Neural progenitor cell (in vitro differentiated cells): ENCODE measurements around the gene BOK. TPM values are rescaled to one million over a fixed set of nuclear protein-coding genes. Genes with fewer than 3 reads are reported as not detected.

Experiments used
- DNase-seq: peaks from one replicate; pipeline ENCODE4 v3.0.0-alpha.2; 2016; ENCODE audit warnings: low spot score
- H2AFZ ChIP-seq: fragments of 200-600 bp; sonication (generic); replicated peaks from 2 replicates; pipeline ENCODE4 v1.6.1; 2016; ENCODE audit warnings: antibody characterized with exemption
- H3F3A ChIP-seq: fragments of 200-600 bp; sonication (generic); 2 replicates; pipeline ENCODE4 v1.6.1; 2016; ENCODE audit warnings: antibody characterized with exemption, low read depth
- H3K27ac ChIP-seq: fragments of 200-600 bp; sonication (generic); 2 replicates; pipeline ENCODE4 v1.5.1; 2016; ENCODE audit warnings: mild to moderate bottlenecking
- H3K27me3 ChIP-seq: fragments of 200-600 bp; sonication (generic); 2 replicates; pipeline ENCODE4 v1.6.1; 2016; ENCODE audit warnings: mild to moderate bottlenecking, moderate library complexity
- H3K36me3 ChIP-seq: fragments of 200-600 bp; sonication (generic); 2 replicates; pipeline ENCODE4 v1.5.1; 2016
- H3K4me1 ChIP-seq: fragments of 200-600 bp; sonication (generic); 2 replicates; pipeline ENCODE4 v1.6.1; 2016; ENCODE audit warnings: mixed run types
- H3K4me2 ChIP-seq: fragments of 200-600 bp; sonication (generic); 2 replicates; pipeline ENCODE4 v1.6.1; 2016
- H3K4me3 ChIP-seq: fragments of 200-600 bp; sonication (generic); 2 replicates; pipeline ENCODE4 v1.5.1; 2016
- H3K79me2 ChIP-seq: fragments of 200-600 bp; sonication (generic); 2 replicates; pipeline ENCODE4 v1.6.1; 2016; ENCODE audit warnings: low read depth
- H3K9ac ChIP-seq: fragments of 200-600 bp; sonication (generic); 2 replicates; pipeline ENCODE4 v1.6.1; 2016
- H3K9me3 ChIP-seq: fragments of 200-600 bp; sonication (generic); 2 replicates; pipeline ENCODE4 v1.5.1; 2016; ENCODE audit warnings: low read depth
- H4K20me1 ChIP-seq: fragments of 200-600 bp; sonication (generic); 2 replicates; pipeline ENCODE4 v1.6.1; 2016; ENCODE audit warnings: low read depth
- H3K27ac Mint-ChIP-seq: 3 replicates; pipeline ENCODE4 v1.8.0; 2021; ENCODE audit warnings: mixed read lengths
- H3K27me3 Mint-ChIP-seq: 2 replicates; pipeline ENCODE4 v1.8.0; 2022; ENCODE audit warnings: low read depth, mild to moderate bottlenecking, inconsistent platforms, moderate library complexity, mixed read lengths; ENCODE audit not compliant: insufficient read depth
- H3K36me3 Mint-ChIP-seq: 3 replicates; pipeline ENCODE4 v1.8.0; 2021; ENCODE audit warnings: mixed read lengths
- H3K4me1 Mint-ChIP-seq: 3 replicates; pipeline ENCODE4 v1.8.0; 2021; ENCODE audit warnings: mixed read lengths
- H3K4me3 Mint-ChIP-seq: 3 replicates; pipeline ENCODE4 v1.8.0; 2021; ENCODE audit warnings: mild to moderate bottlenecking, moderate library complexity, mixed read lengths
- H3K9me3 Mint-ChIP-seq: 3 replicates; pipeline ENCODE4 v1.8.0; 2020; ENCODE audit warnings: mixed read lengths
- EZH2 ChIP-seq: fragments of 200-600 bp; sonication (generic); IDR thresholded peaks from 2 replicates; pipeline ENCODE4 v1.6.1; 2017; ENCODE audit warnings: antibody characterized with exemption, mild to moderate bottlenecking, moderate library complexity
- EZH2phosphoT487 ChIP-seq: fragments of 200-600 bp; sonication (generic); IDR thresholded peaks from 2 replicates; pipeline ENCODE4 v1.6.1; 2017; ENCODE audit warnings: antibody characterized with exemption
- total RNA-seq: library from RNA; depleted of rRNA; stranded (reverse); fragments of >200 nt; gene quantifications from 2 replicates; pipeline ENCODE4 v1.2.3, GENCODE V29; 2015; ENCODE audit warnings: low replicate concordance
- TF ChIP-seq, protein P1 (sequence below): fragments of 200-600 bp; sonication (generic); IDR thresholded peaks from 2 replicates; pipeline ENCODE4 v1.5.1; 2017; ENCODE audit warnings: antibody characterized with exemption, mild to moderate bottlenecking

The BOK gene
- total RNA-seq, 1 donor from 2014 or later, result 2.0 TPM

DNA sequence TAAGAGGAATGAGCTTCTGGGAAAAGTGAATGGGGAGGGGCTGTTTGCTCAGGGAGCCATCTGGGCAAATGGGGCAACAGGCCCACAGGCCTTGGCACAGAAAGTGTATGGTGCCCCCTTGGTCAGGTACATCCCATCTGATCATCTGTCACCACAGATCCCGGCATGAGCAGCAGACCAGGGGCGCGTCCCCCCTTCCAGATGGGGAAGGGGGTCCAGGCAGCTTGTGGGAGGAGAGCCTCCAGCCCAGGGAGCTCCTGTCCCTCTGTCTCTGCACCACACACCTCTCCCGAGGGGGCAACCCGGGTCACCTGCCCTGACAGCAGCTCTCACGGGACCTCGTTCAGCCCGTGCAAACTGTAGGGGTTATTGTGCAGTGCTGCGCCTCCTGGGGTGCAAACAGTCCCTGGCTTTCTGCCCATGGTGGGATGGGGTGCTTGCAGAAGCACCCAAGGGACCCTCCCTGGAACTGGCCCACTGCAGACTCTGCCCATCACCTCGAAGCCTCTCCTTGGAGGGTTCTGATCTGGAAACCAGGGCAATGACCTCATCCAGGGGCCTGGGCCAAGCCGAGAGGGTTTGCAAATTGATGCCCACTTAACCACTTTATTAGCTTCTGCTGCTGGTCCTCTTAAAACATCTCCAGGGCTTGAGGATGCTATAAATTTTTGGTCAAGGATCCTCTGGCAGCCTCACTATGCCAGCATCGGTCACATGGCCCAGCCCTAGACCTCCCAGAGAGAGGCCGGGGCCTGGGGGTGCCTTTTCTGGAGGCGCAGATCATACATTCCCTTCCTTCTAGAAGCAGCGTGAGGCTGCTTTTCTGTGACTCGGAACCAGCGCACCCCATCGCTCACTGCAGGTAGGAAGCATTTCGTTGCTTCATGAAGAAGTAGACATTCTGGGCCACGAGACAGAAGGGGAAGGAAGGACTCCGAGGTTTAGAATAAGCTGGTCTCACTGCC is 7.6 kb upstream of the BOK start:
- H2AFZ ChIP-seq, result no peak overlapping the region
- DNase-seq, result no peak
- H3K27me3 ChIP-seq, result peaks cover 6% of the 10 kb centered on the region
- peaks cover 6% of the 10 kb centered on the region for H3K4me1 ChIP-seq
- peaks cover 3% of the 10 kb centered on the region for H3K9me3 Mint-ChIP-seq
- H3F3A ChIP-seq, result no peaks in the 10 kb centered on the region
- H3K4me3 ChIP-seq, result no peak overlapping the region
- no peak overlapping the region for H3K4me3 Mint-ChIP-seq
- peaks cover 8% of the 10 kb centered on the region for H3K4me1 Mint-ChIP-seq
- H3K79me2 ChIP-seq, result no peaks in the 10 kb centered on the region
- TF ChIP-seq EZH2phosphoT487 (no peak), EZH2 (no peak)
- TF ChIP-seq, protein P1, sequence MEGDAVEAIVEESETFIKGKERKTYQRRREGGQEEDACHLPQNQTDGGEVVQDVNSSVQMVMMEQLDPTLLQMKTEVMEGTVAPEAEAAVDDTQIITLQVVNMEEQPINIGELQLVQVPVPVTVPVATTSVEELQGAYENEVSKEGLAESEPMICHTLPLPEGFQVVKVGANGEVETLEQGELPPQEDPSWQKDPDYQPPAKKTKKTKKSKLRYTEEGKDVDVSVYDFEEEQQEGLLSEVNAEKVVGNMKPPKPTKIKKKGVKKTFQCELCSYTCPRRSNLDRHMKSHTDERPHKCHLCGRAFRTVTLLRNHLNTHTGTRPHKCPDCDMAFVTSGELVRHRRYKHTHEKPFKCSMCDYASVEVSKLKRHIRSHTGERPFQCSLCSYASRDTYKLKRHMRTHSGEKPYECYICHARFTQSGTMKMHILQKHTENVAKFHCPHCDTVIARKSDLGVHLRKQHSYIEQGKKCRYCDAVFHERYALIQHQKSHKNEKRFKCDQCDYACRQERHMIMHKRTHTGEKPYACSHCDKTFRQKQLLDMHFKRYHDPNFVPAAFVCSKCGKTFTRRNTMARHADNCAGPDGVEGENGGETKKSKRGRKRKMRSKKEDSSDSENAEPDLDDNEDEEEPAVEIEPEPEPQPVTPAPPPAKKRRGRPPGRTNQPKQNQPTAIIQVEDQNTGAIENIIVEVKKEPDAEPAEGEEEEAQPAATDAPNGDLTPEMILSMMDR, result no peak
- H3K36me3 Mint-ChIP-seq, result no peaks in the 10 kb centered on the region
- no peaks in the 10 kb centered on the region for H3K9me3 ChIP-seq
- H3K4me2 ChIP-seq, result no peak overlapping the region
- H4K20me1 ChIP-seq, result no peaks in the 10 kb centered on the region
- H3K27ac ChIP-seq, result no peak overlapping the region
- H3K9ac ChIP-seq, result no peak overlapping the region
- peaks cover 11% of the 10 kb centered on the region for H3K27me3 Mint-ChIP-seq
- H3K36me3 ChIP-seq, result no peaks in the 10 kb centered on the region
- H3K27ac Mint-ChIP-seq, result no peak overlapping the region

DNA sequence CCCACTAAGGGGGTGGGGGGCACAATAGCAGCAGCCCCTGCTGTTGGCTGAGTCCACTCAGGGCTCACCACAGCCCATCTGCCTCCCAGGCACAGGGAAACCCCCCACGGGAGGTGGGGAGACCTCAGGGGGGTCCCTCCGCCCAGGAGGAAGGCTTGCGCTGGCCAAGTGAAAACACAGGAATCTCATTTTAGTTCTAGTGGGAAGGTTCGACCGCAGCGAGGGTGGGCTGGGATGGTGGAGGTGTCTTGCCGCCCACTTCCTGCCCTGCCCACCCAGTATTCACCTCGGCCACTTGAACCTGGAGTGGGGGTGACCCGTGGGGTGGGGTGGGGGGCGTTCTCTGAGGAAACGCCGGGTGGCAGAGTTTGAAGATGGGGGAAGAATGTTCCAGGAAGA is 6.9 kb upstream of the BOK start:
- Mint-ChIP-seq H3K36me3 (no peaks in the 10 kb centered on the region), H3K9me3 (peaks cover 6% of the 10 kb centered on the region), H3K4me1 (peaks cover 8% of the 10 kb centered on the region), H3K27ac (no peak overlapping the region), H3K4me3 (no peak overlapping the region), H3K27me3 (peaks cover 11% of the 10 kb centered on the region)
- Histone ChIP-seq H3K27me3 (peaks cover 3% of the 10 kb centered on the region), H4K20me1 (no peaks in the 10 kb centered on the region), H3K4me3 (no peak overlapping the region), H3F3A (no peaks in the 10 kb centered on the region), H3K9me3 (no peaks in the 10 kb centered on the region), H3K4me2 (no peak overlapping the region), H3K4me1 (peaks cover 4% of the 10 kb centered on the region), H3K27ac (no peak overlapping the region), H3K79me2 (no peaks in the 10 kb centered on the region), H3K36me3 (no peaks in the 10 kb centered on the region), H3K9ac (no peak overlapping the region), H2AFZ (no peak overlapping the region)
- no peak for TF ChIP-seq EZH2
- TF ChIP-seq, protein P1, result no peak
- TF ChIP-seq EZH2phosphoT487, result no peak
- no peak for DNase-seq

DNA sequence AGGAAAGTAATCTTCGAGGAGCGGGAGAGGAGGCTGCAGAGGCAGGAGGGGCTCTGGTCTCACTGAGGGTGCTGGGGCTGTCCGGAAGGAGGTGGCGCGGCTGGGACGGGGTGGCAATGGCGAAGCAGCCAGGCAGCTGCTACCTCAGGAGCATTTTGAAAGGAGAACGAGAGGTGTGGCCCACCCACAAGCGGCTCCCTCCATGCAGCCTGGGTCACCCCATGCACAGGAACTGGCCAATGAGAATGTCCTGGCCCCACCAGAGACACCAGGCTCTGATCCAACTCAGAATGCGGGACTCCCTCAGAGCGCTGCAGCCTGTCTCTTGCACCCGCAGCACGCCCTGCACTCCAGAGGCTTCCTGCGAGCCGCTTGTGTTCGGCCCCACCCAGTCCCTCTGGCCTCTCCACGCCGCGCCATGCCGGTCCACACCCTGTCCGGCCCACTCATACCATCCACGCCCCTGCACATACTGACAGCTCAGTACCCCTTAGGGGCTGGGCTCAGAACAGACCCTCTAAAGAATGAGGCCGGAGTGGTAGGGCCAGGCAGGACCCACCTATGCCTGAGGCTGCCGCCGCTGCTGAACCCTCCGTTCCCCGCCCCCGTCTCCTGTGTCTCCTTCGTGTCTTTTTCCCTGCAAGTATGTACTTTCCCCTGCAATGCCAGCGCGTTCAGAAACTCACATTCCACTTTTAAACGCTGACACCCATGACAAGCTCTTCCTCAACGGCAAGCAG is 6.4 kb upstream of the BOK start:
- Histone ChIP-seq H2AFZ (no peak overlapping the region), H3K9ac (no peak overlapping the region), H3K27ac (no peak overlapping the region), H4K20me1 (no peaks in the 10 kb centered on the region), H3K4me1 (no peaks in the 10 kb centered on the region), H3K36me3 (no peaks in the 10 kb centered on the region), H3K79me2 (no peaks in the 10 kb centered on the region), H3K4me2 (no peak overlapping the region), H3K9me3 (no peaks in the 10 kb centered on the region), H3K4me3 (no peak overlapping the region), H3K27me3 (peaks cover 3% of the 10 kb centered on the region), H3F3A (no peaks in the 10 kb centered on the region)
- no peak for DNase-seq
- Mint-ChIP-seq H3K4me3 (no peak overlapping the region), H3K36me3 (no peaks in the 10 kb centered on the region), H3K9me3 (peaks cover 10% of the 10 kb centered on the region), H3K27ac (no peak overlapping the region), H3K4me1 (peaks cover 8% of the 10 kb centered on the region), H3K27me3 (peaks cover 11% of the 10 kb centered on the region)
- TF ChIP-seq EZH2 (no peak), EZH2phosphoT487 (no peak)
- TF ChIP-seq, protein P1, result no peak
